DMS53 treated with DMSO at 0.1 percent for 48 hours (cell line): ENCODE data around the gene ZFP64.
"Not testable (repeated sequence)": the region's sequence is repeated elsewhere in the genome, so short reads cannot be mapped to it uniquely, and the experiment has no call there.

ENCODE experiments used
- DNase-seq: peaks from one replicate; lab custom pipeline; 2025; ENCODE audit not compliant: unreplicated experiment; lab: John Stamatoyannopoulos, UW

The ZFP64 gene

GRCh38 chr20:52204136-52204535 is 12.6 kb upstream of the ZFP64 start:
- no peak for DNase-seq

GRCh38 chr20:52201395-52201794 is 9.8 kb upstream of the ZFP64 start:
- DNase-seq: peak; percentile 3

GRCh38 chr20:52200870-52201269 is 9.3 kb upstream of the ZFP64 start:
- DNase-seq: peak; percentile 10

- DNase-seq: no peak
These were observed 5.3 kb upstream of the ZFP64 start for GRCh38 chr20:52196845-52197244.

GRCh38 chr20:52193886-52194545 is 2.4 kb upstream of the ZFP64 start:
- DNase-seq: no peak

DNA sequence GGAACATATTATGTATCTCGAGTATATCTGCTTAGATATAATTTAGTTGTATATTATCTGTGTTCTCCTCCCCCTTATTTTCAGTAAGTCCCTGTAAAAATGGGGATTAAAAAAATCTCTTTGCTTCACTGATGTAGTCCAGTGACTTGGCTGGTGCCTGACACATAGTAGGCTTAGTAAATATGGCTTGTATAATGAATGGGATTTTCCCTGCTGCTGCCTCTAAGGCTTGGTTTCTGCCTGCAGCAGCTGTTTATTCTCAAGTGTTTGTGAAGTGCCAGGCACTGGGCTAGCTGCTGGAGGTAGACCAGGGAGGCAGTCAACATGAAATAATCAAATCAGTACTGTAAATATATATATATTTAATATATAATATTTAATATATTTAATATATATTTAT is 1.6 kb upstream of the ZFP64 start:
- DNase-seq: peak; percentile 51

GRCh38 chr20:52192719-52193007 is 1.1 kb upstream of the ZFP64 start:
- DNase-seq: not testable (repeated sequence)

DNA sequence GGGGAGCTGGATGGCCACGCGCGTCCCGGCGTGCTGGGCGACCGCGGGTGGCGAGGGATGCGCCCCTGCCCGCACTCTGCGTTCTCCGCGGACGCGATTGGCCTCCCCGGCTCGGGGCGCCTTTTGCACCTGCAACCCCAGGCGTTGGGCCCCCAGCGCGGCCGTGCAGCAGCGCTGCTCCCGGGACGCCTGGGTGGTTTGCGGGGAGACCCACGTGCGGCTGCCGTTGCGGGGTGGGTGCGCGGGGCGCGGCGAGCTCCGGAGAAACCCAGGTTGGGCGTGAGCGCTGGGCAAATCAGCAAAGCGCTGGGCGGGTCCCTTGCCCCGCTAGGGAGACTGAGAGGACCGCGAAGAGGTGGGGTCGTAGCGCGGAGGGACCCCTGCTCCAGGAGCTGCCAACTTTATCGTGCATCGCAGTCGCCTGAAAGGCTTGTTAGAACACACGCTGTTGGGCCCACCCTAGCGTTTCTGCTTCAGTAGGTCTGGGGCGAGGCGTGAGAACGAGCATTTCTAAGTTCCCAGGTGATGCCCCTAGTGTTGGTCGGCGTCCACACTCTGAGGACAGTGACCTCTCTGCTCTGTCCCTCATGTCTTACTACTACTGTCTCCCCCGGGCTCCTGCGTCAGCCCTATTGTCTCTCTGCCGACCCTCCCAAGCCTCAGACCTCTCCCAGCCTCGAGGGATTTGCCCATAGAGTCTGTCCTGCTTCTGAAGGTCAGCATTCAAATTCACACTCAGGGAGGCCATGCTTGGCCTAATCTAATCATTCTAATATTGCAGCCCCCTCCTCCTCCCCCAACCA is 538 bp upstream of the ZFP64 start:
- peak; percentile 38 for DNase-seq

DNA sequence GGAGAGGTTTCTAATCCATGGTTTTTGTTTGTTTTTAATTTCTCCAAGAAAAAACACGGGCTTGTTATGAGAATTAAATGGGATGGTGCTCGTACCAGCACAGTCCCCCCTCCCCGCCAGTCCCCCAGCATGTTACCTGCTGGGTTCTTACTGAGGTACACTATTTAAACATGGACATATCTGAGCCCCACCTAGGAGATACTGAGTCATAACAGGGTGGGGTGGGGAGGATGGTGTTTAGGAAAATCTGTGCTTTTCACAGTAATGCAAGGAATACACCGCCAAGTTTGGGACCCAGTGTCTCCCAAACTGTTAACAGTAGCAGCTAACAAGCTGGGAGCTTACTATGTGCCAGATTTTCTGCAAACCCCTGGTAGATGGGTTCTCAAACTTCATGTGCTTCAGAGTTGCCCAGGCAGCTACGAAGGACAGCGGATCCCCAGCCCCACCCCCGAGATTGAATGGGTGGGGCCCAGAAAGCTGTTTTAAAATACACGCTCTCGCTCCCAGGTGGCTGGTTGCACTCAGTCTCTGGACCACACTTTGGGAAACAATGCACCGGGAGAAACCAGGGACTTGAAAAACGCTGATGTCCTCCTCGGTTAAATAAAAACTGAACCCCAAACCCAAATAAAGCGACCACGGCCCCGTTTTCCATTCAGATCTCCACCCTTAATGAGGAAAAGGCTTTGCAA is 995 bp downstream of the ZFP64 start:
- no peak for DNase-seq

- DNase-seq: no peak
These were observed 9.8 kb downstream of the ZFP64 start for GRCh38 chr20:52181766-52182165.

DNA sequence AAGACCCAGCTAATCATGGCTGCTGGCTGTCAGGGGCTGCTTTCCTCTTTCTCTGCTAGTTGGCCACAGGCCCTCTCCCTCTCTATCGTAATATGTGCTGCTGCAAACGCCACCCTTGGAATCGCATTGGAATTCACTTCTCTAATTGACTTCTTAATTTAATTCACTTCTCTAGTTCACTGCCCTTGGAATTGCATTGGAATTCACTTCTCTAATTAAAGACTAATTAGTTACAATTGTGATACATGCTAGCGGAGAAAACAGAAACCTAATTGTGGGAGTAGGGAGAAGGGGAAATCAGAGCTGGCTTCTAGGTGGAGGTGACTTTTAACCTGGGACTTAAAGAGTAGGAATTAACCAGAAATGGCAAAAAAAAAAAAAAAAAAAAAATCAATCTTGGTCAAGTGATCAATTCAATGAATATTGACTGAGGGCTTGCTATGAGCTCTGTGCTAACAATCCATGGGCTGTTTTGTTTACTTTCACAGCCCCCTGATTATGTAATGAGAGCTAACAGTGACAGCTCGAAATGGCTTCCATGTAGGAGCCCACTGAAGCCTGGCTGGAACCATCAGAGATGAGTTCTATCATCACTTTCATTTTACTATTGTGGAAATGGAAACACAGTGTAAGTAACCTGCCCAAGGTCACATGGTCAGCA is 11.3 kb downstream of the ZFP64 start:
- DNase-seq: no peak

DNA sequence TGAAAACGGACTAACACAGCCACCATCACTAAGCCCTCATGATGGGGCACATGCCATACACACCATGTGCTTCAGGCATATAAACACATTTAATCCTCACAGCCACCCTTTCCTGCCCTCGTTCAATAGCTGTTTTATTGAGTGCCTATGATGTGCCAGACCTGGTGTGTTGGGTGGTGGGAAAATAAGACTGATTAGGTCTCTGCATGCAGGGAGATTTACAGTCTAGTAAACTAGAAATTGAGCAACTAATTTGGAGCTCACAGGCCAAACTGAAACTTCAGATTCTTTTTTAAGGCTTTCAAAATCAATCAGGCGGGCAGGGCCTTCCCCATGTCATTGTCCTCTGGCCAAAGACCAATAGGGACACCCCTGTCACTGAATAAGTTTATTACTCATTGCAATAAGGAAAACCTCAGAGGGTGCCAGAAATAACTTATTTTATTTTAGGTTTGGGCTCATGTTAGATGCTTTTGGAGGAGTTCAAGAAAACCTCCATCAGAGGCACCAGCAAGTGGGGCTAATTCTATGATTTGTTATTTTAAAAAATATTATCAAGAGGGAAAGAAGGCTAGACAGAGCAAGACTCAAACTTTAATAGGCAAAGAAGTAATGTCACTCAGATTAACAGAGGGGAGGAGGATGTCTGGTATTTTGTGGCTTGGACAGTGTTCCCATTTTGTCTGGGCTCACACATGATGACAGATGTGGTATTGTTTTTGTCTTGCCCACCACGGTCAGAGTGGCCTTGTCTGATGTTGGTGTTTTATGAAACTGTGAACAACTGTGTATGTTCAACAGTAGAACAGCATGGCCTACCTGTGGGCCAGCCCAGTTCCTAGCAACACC is 12.0 kb downstream of the ZFP64 start:
- no peak for DNase-seq

DNA sequence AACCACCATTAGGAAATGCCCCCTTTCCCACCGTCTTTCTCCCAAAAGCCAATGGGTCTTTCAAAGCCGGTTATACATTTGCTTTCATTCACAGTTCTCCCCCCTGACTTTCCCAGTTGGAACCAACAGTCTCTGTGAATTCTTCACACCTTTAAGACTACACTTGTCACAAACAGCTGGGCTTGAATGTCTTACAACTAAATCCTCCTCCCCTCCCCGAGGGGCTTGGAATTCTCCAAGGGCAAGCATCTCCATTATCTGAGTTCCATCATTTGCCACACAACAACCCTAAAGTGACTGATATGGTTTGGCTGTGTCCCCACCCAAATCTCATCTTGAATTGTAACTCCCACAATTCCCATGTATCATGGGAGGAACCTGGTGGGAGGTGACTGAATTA is 12.9 kb downstream of the ZFP64 start:
- no peak for DNase-seq

DNA sequence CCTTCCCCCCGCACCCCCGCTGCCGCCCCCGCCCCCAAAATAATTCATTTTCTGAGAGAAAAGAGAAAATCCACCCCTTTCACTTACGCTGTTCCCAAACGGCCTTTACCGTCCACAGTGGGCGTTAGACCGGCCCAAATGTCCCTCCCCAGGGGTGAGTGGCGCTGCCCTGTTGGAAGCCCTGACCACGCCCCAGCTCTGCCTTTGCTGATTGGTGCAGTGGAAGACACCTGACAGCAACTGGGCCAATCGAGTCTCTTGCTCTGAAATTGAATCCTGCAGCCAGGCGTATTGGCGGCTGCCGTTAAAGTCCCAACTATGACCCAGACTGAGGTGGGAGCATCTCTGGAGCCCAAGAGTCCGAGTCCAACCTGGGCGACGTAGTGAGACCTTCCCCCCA is 15.7 kb downstream of the ZFP64 start:
- no peak for DNase-seq

DNA sequence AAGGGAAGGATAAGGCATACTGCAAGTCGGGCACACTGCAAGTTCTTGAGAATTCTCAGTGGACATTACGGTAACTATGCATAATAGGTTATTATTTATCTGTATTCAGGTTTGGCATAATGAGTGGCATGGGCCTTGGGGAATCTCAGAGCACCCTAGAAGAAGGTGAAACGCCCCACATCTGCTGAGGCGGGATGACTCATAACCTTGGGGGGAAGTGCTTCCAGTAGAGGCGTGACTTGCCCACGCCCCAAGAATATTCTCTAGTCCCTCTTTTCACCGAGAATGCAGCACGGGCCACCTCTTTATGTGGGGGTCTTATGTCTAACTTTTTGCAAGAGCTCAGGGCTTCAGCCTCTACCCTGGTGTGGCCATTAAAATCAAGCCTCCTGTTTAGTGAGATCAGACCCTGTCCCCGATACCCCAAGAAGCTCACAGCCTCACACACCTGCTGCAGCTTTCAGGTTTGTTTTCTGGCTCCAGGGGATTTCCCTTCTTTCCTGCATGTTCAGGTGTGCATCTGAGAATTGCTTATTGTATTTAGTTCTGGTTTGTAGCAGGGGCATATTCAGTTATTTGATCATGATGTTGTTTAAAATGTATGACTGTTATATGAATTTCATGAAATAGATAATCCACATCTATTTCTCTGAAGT is 19.1 kb downstream of the ZFP64 start:
- no peak for DNase-seq

DNA sequence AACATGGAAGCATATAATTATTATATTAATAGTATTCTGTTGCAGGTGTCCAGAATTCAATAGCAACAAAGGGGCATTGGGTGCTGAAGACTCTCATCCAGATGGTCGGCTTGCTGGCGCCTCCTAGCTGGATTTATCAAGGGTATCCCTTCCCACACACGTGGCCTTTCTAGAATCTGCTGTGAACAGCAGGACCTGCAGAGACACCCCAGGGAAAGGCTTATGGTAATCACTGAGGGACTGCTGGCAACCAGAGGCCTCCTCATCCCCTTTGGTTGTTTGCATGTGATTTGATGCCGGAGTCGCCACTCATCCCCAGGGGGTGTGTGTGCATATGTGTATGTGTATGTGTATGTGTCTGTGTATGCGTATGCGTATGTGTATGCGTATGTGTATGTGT is 20.6 kb downstream of the ZFP64 start:
- DNase-seq: no peak

GRCh38 chr20:52168116-52168515 is 23.5 kb downstream of the ZFP64 start:
- DNase-seq: peak; percentile 68

DNA sequence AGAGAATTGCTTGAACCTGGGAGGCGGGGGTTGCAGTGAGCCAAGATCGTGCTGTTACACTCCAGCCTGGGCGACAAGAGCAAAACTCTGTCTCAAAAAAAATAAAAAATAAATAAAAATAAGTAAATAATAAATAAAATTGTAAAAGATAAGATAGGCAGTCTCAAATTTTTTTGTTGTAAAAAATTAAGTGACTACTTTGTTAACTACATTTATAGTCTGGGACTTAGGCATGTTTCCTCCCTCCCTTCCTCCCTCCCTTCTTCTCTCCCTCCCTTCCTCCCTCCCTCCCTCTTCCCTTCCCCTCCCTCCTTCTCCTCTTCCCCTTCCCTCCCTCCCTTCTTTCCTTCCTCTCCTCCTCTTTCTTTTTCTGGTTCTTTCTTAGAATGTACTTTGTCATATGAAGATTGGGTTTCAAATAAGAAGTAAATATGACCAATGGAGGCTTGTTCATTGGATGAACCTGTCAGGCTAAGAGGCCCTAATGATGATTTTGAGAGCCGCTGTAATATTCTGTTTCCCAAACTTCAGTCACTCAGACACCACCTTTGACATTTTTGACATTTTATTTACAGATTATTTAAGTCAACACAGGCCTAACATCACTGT is 24.2 kb downstream of the ZFP64 start:
- DNase-seq: no peak

GRCh38 chr20:52166150-52166549 is 25.4 kb downstream of the ZFP64 start:
- DNase-seq: no peak

DNA sequence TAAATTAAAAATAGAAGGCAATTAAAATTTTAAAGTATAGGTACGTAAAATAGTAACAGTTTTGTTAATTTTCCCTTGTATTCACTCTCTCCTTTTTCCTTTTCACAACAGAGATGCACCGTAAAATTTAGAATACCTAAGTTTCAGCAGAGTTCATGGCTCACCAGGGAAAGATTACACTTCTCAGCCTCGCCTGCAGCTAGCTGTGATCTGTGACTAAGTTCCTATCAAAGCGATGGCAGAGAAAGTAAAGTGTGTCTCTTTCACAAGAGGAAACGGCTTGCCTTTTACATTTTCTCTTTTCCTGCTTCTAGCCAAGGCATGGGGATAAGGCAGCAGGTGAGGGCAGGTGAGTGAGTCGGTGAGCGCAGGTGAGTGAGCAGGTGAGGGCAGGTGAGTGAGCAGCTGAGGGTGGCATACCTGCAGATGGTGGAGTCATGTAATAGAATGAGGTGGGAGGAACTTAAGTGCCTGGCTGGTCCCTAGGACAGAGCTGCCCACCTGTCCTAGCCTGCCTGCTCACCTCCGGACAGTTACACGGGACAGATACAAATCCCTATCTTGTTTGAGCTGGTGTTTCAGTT is 30.9 kb downstream of the ZFP64 start:
- DNase-seq: peak; percentile 67
